GM19043 (cell line): Measurements from ENCODE around the gene ITGA3.

ENCODE experiments used
- ATAC-seq: cut with Tn5 transposase; IDR thresholded peaks from one replicate; pipeline ENCODE4 v1.9.1; 2021; ENCODE audit warnings: low read depth; ENCODE audit not compliant: unreplicated experiment

The ITGA3 gene

DNA sequence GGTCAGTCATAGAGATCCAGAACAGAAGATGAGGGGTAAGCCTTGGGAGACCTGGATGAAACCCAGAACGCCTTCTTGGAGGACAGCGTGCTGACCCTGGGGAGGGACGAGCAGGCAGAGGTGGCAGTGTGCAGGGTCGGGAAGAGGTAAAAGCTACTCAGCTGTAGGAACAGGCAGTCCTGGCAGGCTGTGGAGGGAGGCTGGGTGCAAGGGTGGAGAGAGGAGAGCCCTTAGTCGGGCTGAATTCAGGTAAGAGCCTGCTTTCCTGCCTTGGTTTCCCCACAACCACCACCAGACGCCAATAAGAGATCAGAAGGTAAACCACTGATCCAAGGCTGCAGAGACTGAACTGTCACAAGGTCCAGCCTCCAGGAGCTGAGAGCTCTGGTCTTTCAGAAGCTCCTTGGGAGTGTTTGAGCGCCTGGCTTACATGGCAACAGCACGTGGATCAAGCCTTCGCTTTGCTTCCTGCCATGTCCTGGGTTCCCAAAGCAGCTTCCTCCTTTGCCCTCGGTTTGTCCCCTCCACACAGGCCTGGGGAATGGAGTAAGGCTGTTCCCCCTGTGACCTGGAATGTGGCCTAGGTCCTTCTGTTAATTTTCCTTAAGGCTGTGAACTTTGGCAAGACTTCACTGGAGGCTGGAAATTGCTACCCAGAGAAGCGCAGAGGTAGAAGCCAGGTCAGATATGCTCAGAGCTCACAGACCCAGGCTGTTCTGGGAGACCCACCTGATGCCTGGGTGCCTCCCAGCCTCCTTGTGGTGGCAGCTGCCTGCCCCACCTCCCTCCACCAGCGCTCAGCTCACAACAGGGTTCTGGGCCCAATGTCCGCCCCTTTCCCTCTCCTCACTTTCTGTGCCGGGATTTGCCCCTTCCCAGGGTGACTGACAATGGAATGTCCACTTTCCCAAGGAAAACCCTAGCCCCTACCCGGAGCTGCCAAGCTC is 35.3 kb downstream of the ITGA3 start:
- no peak for ATAC-seq

DNA sequence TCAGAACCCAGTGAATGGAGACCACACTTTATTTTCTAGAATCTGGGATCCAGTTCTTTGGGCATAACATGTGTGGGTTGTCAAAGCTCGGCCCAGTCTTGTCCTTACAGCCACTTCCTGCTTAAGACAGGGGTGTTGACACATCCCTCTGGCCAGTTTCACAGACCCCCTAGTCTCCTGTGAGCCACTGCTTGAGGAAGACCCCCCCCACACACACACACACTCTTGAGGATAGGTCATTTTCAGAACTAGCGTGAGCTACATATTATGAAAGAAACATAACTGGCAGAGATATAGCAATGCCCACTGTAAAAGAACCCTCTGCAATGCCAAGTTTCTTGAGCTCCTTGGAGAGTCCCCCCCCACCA is 36.0 kb downstream of the ITGA3 start:
- no peak for ATAC-seq

DNA sequence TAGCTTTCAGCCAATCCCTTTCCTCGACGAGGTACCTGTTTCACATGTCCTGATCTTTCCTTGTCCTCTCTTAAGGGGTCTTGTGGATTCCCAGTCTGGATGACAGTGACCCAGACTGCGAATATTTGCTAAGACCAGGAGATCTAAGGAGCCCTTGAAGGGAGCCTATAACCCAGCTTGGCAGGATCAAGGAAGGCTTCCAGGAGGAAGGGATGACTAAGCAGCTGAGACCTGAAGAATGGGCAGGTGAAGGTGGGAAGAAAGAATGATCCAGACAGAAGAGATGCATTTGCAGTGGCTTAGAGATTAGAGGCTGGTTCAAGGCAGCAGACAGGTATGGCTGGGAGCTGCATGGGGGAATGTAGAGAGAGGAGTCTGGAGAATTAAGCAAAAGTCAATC is 37.3 kb downstream of the ITGA3 start:
- ATAC-seq: no peak

- no peak for ATAC-seq
Measured at GRCh38 chr17:50093807-50094206, 37.9 kb downstream of the ITGA3 start.

DNA sequence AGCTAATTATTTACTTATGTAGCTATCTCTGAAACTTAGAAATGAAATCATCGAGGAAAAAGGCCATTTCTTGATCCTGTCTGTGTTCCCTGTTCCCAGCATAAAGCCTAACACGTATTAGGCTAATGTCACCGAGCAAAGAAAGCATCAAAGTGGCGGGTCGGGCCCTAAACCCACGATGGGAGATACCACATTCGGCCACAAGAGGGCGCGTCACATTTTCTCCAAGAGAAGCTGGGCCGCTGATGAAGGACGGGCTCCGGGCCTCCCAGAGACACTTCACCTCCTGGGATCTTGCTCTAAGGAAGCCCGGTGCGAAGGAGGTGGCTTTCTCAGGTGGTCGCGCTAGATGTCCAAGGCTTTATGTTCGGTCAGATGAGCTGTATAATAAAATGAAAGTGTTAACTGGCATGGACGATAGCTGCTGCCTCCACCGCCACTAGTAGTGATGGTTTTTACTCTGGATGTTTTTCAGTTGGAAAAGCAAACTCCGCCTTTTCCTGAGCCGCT is 38.4 kb downstream of the ITGA3 start:
- ATAC-seq: no peak

DNA sequence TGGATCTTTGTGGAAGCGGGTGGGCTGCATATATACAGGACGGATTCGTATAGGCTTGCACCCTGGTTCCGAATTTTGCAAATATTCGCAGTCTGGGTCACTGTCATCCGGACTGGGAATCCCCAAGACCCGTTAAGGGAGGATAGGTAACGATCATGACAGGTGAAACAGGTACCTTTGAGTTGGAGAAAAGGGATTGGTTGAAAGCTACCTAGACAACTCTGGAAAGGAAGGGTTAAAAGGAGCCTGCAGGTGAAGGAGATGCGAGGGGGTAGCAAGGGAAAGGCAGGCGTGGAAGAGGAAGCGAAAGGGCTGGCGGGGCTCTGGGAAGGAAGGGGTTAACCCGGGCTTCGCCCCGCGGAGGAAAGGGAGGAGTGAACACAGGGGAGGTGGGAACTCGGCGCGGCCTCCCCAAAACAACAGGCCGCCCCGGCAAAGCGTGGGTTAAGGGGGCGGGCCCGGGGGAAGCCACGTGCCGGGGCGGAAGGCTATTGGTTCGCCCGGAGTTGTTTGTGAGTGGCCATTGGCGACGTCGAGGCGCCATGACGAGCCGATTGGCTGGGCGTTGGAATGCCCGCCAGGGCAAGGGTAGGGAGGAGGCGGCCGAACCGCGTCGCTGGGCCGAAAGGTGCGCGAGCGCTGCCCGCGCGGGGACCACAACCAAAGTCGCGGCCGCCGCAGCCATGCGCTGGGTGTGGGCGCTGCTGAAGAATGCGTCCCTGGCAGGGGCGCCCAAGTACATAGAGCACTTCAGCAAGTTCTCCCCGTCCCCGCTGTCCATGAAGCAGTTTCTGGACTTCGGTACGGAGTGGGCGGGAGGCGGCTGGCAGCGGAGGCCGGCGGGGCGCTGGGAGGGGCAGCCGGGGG is 39.1 kb downstream of the ITGA3 start, which contains the start of gene PDK2:
Gene PDK2 (plus strand): TSS at position 599 of the 867 bp plus-strand sequence. CDS start 85 bp downstream, at position 684.
- ATAC-seq: peak; percentile 90

DNA sequence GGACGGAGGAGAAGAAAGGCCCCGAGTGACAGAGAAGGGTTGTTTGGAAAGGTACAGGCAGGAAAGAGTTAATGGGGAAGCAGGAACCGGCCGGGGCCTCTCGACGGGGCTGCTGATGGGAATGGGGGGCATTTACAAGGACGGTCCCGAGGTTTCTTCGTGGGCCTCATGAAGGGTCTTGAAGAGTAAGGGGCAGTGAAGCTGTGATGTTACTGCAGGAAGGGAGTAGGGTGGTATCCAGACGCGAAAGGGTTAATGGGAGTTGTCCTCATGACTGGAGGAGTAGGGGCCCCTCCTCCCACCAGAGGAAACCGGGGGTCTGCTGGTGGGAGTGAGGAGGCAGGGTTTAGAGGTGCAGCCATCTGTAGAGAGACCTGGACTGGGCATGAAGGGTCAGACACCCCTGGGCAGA is 39.7 kb downstream of the ITGA3 start:
- no peak for ATAC-seq

DNA sequence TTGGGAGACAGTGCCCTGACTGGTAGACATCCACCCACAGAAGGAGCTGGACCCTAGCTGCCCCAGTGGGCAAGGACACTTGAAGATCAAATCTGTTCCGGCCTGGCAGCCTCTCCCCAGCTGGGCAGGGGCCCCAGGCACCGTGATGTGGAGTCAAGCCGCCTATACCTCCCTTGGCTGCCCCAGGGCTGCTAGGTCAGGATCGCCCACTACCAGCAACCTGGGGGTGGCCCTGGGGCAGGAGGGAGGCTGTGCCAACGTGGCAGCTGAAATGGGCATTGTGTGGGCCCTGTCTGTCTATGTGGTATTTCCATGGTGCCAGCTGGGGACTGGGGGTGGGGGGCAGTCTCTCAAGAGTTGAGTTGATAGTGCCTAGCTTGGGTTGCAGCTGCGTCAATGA is 40.2 kb downstream of the ITGA3 start:
- no peak for ATAC-seq

- ATAC-seq: no peak
Measured at GRCh38 chr17:50096758-50097157, 40.8 kb downstream of the ITGA3 start.

GRCh38 chr17:50097455-50097854 is 41.5 kb downstream of the ITGA3 start:
- no peak for ATAC-seq

DNA sequence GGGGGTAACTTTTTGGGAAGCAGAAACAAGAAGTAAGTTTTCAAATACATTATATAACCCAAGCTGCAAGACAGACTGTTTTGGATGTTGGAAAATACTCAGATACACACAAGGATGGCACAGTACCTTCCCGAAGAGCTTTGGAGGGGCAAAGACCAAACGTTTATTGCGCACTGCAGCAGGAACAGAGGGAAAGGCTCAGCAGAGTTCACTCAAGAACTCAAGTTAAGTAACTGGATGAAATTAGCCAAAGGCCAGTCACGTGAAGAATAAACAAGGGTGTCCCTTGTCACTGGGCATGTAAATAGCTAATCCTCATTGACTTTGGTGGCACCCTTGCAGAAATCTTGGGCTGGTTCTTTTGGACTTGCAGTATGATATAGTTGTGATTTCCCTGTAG is 42.0 kb downstream of the ITGA3 start:
- no peak for ATAC-seq

- no peak for ATAC-seq
Measured at GRCh38 chr17:50098583-50098982, 42.7 kb downstream of the ITGA3 start.

DNA sequence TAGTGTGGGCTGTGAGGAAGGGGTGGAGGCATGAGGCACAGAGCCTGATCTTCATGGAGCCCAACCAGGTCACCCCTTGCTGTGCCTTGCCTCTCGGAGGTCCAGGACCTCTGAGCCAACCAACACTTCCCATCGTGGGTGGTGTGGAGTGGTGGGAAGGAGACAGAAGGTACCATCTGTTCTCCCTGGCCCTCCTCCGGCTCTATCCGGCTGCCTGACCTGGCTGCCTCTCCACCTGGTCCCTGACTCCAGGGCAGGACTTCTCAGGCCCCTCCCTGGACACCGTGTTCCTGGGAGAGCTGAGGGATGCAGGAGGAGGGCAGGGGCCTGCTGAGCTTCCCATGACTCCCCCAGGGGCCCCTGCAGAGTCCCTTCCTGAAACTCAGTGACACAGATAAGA is 43.1 kb downstream of the ITGA3 start:
- ATAC-seq: no peak

DNA sequence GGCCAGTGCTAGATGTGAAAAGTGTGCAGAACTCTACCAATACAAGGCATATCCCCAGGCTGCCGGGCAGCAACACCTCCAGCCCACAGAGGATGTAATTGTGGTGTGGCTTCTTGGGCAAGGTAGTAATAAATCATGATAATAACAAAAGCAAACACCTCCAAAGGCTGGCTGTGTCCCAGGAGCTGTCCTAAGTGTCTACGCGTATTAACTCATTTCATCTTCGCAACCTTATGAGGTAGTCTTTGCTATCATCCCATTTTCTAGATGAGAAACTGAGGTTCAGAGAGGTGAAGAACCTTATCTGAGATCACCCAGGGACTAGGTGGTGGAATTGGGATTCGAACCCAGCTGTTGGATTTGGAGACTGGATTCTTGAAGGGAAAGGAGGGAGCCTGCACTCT is 44.6 kb downstream of the ITGA3 start:
- no peak for ATAC-seq

- ATAC-seq: no peak
Measured at GRCh38 chr17:50100921-50101345, 45.0 kb downstream of the ITGA3 start.

DNA sequence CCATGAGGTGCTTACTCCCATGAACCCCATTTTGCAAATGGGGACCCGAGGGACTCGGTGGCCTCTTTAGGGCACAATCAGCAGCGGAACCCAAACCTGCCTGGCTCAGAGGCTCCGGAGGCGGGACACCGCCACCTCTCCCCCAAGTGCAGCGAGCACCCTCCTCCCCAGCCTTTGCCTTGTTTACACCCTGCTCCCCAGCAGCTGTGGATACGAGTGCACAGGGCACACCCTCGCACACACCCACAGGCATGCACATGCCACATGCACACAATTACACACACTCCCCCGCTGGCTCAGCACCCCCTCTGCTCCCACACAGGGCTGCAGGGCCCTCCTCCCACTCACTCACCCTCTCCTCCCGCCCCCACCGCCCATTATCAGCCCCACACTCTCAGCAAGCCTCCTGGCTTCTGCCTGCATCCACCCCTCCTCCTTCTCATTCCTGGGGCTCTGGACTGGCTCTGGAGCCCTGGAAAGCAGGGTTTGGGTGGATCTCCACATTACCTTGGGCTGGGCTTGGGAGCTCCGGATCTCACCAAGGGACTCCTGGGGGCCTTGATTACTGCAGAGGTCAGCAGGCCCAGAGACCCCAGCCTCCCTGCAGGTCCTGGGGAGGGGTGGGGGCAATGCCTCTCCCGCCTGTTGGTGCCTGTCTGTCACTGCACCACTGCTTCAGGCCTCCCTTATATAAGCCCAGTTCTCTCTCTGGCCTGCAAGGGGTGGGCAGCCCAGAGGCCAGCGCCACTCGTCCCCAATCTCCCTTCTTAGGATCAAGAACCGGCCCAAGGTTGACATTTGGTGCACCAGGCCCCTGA is 45.6 kb downstream of the ITGA3 start:
- no peak for ATAC-seq

DNA sequence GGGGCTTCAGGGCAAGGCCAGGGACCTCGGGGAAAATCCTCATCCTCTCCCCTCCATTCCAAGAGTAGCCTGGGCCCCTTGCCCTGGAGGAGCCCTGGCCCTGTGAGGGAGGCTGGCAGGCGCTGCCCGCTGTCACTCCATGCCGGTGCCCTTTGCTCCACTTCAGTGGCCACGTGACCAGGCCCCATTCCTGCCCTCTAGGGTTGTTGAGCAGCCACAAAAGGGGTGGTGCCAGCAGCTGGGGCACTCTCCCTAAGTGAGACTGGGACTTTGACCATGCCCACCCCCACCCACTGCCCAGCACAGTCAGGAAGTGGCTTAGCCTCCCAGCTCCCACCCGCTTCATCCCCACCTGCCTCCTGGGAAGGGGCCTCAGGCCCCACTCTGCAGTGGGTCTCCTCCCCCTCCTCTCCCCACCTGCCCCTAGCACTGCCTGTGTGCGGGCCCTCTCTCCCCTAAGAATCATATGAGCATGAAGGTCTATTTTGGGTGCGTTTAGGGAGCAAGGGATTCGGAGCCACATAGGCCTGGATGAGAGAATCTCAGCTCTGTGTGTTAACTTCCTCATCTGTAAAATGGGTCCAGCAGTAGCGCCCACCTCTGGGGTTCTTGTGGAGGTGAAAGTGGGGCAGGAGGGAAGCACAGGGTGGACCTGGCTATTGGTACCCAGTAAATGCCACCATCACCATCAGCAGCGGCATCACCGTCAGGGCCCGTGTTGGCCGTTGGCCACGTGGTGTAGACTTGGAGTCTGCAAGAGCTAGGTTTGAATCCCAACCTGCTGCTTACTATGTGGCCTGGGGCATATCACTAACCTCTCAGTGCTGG is 46.5 kb downstream of the ITGA3 start:
- no peak for ATAC-seq

DNA sequence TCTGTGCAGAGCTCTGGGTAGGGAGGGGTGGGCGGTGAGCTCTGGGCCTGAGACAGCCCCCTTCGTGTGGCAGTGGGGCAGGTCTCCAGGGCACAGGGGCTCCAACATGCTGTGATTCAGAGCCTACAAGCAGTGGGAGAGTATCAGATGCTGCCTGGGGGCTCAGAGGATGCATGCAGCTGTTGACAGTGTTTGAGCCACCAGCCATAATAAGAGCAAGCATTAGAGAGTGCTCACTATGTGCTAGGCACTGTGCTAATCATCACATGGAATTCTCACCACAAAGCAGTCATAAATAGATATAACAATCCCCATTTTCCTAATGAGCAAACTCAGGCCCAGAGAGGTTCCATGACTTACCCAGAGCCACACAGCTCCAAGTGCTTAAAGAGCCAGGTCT is 47.3 kb downstream of the ITGA3 start:
- ATAC-seq: no peak

DNA sequence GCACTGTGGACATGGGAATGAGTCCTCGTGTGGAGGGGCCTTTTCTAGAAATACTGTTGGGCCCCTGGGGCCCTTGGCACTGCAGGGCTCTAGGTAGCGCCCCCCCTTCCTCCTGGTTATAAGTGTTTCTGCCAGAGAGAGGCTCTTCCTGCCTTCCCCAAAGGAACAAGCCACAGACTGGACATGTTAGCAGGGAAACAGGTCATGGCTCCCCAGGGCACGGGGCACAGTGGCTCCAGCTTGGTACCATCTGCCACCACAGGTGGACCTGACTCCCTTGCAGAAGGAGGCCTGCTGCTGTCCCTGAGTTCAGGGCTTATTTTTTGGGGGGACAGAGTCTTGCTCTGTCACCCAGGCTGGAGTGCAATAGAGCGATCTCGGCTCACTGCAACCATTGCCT is 48.0 kb downstream of the ITGA3 start:
- no peak for ATAC-seq

DNA sequence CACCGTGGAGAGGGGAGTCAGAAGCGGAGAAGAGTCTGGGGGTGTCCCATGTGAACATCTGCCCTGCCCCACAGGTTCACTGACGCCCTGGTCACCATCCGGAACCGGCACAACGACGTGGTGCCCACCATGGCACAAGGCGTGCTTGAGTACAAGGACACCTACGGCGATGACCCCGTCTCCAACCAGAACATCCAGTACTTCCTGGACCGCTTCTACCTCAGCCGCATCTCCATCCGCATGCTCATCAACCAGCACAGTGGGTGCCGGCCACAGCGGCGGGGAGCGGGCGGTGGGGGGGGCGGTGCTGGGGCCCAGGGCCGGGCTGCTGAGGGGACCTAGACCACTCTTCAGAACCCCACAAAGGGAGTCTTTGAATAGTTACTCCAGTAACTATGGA is 49.9 kb downstream of the ITGA3 start:
- ATAC-seq: no peak
